D721Med (cell line): Measurements from ENCODE around the gene PRKCD.

Experiments used
- DNase-seq: peaks from one replicate; pipeline ENCODE4 v3.0.0; 2011; ENCODE audit warnings: low spot score; ENCODE audit not compliant: insufficient read length
- FAIRE-seq: peaks from 2 replicates; lab custom pipeline; 2011; peaks lifted over from hg19 to GRCh38; lab: Jason Lieb, UNC
- CTCF ChIP-seq: IDR thresholded peaks from 2 replicates; pipeline ENCODE4 v1.5.1; 2012; ENCODE audit warnings: mild to moderate bottlenecking, control low read depth; ENCODE audit not compliant: insufficient read depth; ENCODE audit errors: missing control alignments

The PRKCD gene

GRCh38 chr3:53173107-53173506 lies 12.1 kb downstream of the PRKCD start:
- no peak for DNase-seq
- TF ChIP-seq CTCF, result no peak
- no peak for FAIRE-seq

DNA sequence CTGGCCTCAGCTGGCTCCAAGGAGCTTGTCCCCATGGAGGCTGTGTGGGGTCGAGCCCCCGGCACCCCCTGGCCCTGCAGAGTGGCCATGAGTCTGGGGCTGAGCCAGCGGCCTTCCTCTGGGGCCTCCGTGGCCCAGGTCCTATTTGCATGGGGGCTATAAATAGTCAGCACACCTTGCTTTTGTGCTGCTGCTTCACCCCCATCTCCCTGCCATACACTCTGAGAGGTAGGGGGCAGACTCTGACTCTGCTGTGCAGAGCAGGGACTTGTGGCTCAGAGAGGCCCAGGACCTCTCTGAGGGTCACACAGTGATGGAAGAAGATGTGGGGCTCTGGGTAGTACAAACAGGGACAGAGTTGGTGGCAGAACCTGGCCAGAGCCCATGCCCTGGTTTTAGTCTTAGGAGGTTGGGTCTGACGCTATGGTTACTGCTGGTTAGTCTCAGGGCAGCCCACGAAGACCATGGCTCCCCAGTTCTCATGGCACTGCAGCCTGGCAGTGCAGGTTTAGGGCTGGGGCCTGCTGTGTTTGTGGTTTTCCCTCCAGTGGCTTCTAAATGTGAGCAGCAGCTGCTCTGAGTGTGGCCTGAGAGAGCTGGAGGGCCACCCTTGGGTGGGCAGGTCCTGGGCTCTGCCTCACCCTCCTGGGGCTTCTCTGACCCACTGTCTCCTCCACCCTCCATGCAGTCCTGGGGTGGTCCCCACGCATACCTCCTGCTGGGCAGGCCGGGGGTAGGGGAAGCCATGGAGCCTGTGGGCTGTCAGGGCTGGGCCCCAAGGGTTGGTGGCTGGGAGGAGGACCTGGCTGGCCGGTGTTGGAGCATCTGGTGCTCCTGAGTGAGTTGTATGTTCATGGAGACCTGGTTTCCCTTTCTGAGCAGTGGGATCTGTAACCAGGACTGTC lies 13.6 kb downstream of the PRKCD start:
- TF ChIP-seq CTCF, result no peak
- FAIRE-seq (no peak), DNase-seq (no peak)

GRCh38 chr3:53175613-53176540 lies 14.9 kb downstream of the PRKCD start:
- FAIRE-seq (no peak), DNase-seq (no peak)
- no peak for TF ChIP-seq CTCF

DNA sequence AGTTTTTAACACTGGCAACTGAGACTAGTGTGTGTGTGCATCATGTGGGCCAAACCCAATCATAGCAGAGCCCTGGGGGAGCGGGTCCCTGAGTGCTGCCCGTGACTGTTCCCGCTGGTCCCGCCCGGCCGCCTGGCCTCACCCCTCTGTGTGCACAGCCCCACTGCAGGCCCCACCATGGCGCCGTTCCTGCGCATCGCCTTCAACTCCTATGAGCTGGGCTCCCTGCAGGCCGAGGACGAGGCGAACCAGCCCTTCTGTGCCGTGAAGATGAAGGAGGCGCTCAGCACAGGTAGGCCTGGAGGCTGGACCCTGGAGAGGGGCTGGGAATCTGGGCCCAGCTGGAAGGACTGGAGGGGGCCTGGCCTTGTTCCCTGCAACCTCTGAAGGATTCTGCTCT lies 17.2 kb downstream of the PRKCD start:
- no peak for DNase-seq
- no peak for TF ChIP-seq CTCF
- FAIRE-seq, result no peak

DNA sequence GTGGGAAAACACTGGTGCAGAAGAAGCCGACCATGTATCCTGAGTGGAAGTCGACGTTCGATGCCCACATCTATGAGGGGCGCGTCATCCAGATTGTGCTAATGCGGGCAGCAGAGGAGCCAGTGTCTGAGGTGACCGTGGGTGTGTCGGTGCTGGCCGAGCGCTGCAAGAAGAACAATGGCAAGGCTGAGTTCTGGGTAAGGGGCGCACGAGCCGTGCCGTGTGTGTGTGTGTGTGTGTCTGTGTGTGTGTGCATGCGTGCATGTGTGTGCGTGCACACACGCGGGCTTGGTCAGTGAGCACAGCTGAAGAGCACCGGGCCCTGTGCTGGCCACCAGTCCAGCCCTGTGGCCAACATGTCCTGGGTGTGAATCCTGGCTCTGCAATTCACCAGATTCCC lies 18.6 kb downstream of the PRKCD start:
- DNase-seq (no peak), FAIRE-seq (no peak)

More for the DNA sequence above, 18.6 kb downstream of the PRKCD start:
- no peak for TF ChIP-seq CTCF
